K562 (cell line): ENCODE results near the gene CREB3L4. TPM values are rescaled to one million over a fixed set of nuclear protein-coding genes. Genes with fewer than 3 reads are reported as not detected.
A peak's percentile ranks its signal among the peaks of the same experiment; 100 is the strongest.

Experiments
- ATAC-seq: fragments of 200-7000 bp; cut with Tn5 transposase; 3 replicates; pipeline ENCODE4 v1.9.1; 2020; ENCODE audit warnings: moderate library complexity
- BruUV-seq: library from RNA; stranded (reverse); fragments of 400-500 nt; replicated peaks from 2 replicates; lab custom pipeline; 2021; lab: Mats Ljungman, UMichigan
- CTCF ChIA-PET: fragments of 300-600 bp; formaldehyde crosslinking; extraction: SDS; loops from one replicate; lab custom pipeline; 2021; ENCODE audit warnings: low intra/inter-chr PET ratio; lab: Yijun Ruan, JAX
- POLR2A ChIA-PET: fragments of 300-600, 350-650 bp; sonication (Branson Sonifier 250); formaldehyde crosslinking; extraction: SDS; loops from one replicate; lab custom pipeline; 2021; ENCODE audit warnings: antibody characterized with exemption, inconsistent platforms; lab: Yijun Ruan, JAX
- DNase-seq, 4 experiments: peaks; one replicate each; pipeline versions ENCODE4 v3.0.0 to v3.0.0-alpha.2; 2011 to 2018; ENCODE audit warnings: low spot score in 3 of 4, mixed read lengths in 3 of 4; ENCODE audit errors: extremely low read depth in 1 of 4
- FAIRE-seq: peaks from 2 replicates; lab custom pipeline; 2011; peaks lifted over from hg19 to GRCh38; lab: Jason Lieb, UNC
- H2AFZ ChIP-seq: 2 replicates; pipeline ENCODE4 v1.6.0; 2011; ENCODE audit warnings: low read depth, low read length, control low read depth, inconsistent platforms
- H3K27ac ChIP-seq: fragments of 200-600 bp; 3 replicates; pipeline ENCODE4 v1.8.0; 2011; ENCODE audit warnings: low read depth, mild to moderate bottlenecking, control low read depth, inconsistent platforms, low read length, moderate library complexity, mixed read lengths; ENCODE audit errors: extremely low read depth
- H3K27me3 ChIP-seq, 2 experiments: fragments of 300-600 bp in 1 of 2; 2 replicates in 1 of 2; 3 replicates in 1 of 2; pipeline versions ENCODE4 v1.6.0 to v1.8.0; 2011; ENCODE audit warnings: inconsistent platforms in 2 of 2, low read length in 2 of 2, mild to moderate bottlenecking in 1 of 2, mixed read lengths in 1 of 2, moderate library complexity in 1 of 2; ENCODE audit not compliant: control insufficient read depth in 2 of 2, insufficient read depth in 2 of 2
- H3K36me3 ChIP-seq: fragments of 300-600 bp; 3 replicates; pipeline ENCODE4 v1.8.0; 2011; ENCODE audit warnings: mild to moderate bottlenecking, low read length, inconsistent platforms; ENCODE audit not compliant: control insufficient read depth, insufficient read depth
- H3K4me1 ChIP-seq, 2 experiments: fragments of 200-600 bp in 1 of 2; replicated peaks in 1 of 2; 2 replicates in 1 of 2; 3 replicates in 1 of 2; pipeline versions ENCODE4 v1.5.1 to v1.8.0; 2011; ENCODE audit warnings: inconsistent platforms in 2 of 2, low read length in 2 of 2, mild to moderate bottlenecking in 1 of 2, mixed read lengths in 1 of 2, moderate library complexity in 1 of 2; ENCODE audit not compliant: control insufficient read depth in 2 of 2, insufficient read depth in 2 of 2
- H3K4me2 ChIP-seq: 2 replicates; pipeline ENCODE4 v1.6.1; 2011; ENCODE audit warnings: low read length, control low read depth, inconsistent platforms, mixed read lengths; ENCODE audit not compliant: insufficient read depth
- H3K4me3 ChIP-seq: fragments of 200-600 bp; sonication (generic), shearing (Covaris generic); 2 replicates; pipeline ENCODE4 v1.5.1; 2016; ENCODE audit warnings: control low read depth, inconsistent platforms
- H3K79me2 ChIP-seq: fragments of 200-600 bp; 3 replicates; pipeline ENCODE4 v1.8.0; 2011; ENCODE audit warnings: low read length, inconsistent platforms; ENCODE audit not compliant: control insufficient read depth, insufficient read depth
- H3K9ac ChIP-seq, 2 experiments: 2 replicates each; pipeline versions ENCODE4 v1.6.0 to v1.6.1; 2011; ENCODE audit warnings: low read depth in 2 of 2, low read length in 2 of 2, control low read depth in 1 of 2, inconsistent platforms in 1 of 2, mild to moderate bottlenecking in 1 of 2, mixed read lengths in 1 of 2; ENCODE audit not compliant: insufficient read depth in 1 of 2
- H3K9me1 ChIP-seq: one replicate; pipeline ENCODE4 v1.6.0; 2011; ENCODE audit warnings: inconsistent platforms, mild to moderate bottlenecking, low read length, moderate library complexity; ENCODE audit not compliant: control insufficient read depth, insufficient read depth
- H3K9me3 ChIP-seq: replicated peaks from 2 replicates; pipeline ENCODE4 v1.5.1; 2011; ENCODE audit warnings: low read depth, low read length, inconsistent platforms; ENCODE audit not compliant: control insufficient read depth, insufficient read depth
- H4K20me1 ChIP-seq: replicated peaks from 2 replicates; pipeline ENCODE4 v1.6.1; 2011; ENCODE audit warnings: low read length, inconsistent platforms, mixed read lengths; ENCODE audit not compliant: control insufficient read depth, insufficient read depth
- CHD1 ChIP-seq: fragments of 200-600 bp; sonication (generic); IDR thresholded peaks from one replicate; pipeline ENCODE4 v1.6.1; 2012; ENCODE audit warnings: mild to moderate bottlenecking, moderate library complexity, low read length, inconsistent platforms
- CHD2 ChIP-seq: IDR thresholded peaks from 2 replicates; pipeline ENCODE4 v1.6.1; 2011; ENCODE audit warnings: low read depth, low read length
- ELF1 ChIP-seq: fragments of 200-800 bp; sonication (Bioruptor generic); IDR thresholded peaks from 2 replicates; pipeline ENCODE4 v1.6.1; 2016; ENCODE audit warnings: missing genetic modification characterization, missing compliant biosample characterization
- FOXK1 ChIP-seq: sonication (generic); formaldehyde crosslinking; IDR thresholded peaks from 2 replicates; pipeline ENCODE4 v1.8.0; 2022; ENCODE audit warnings: missing genetic modification reagents, mild to moderate bottlenecking, borderline replicate concordance
- HDGF ChIP-seq: fragments of 450-650 bp; IDR thresholded peaks from 2 replicates; pipeline ENCODE4 v1.6.1; 2016
- ILK ChIP-seq: fragments of 450-650 bp; IDR thresholded peaks from 2 replicates; pipeline ENCODE4 v1.6.1; 2016; ENCODE audit warnings: missing genetic modification characterization, low read depth, mild to moderate bottlenecking, missing compliant biosample characterization, moderate library complexity, borderline replicate concordance
- SIRT6 ChIP-seq: IDR thresholded peaks from one replicate; pipeline ENCODE4 v1.6.1; 2012; ENCODE audit warnings: low read depth, mild to moderate bottlenecking, control low read depth, inconsistent platforms, low read length, moderate library complexity
- STAT5B ChIP-seq: fragments of 250-450 bp; sonication (Bioruptor Pico); IDR thresholded peaks from 2 replicates; pipeline ENCODE4 v1.8.0; 2021; ENCODE audit warnings: mild to moderate bottlenecking, inconsistent platforms
- ZNF639 ChIP-seq, 2 experiments: fragments of 200-800 bp in 1 of 2; sonication (Bioruptor generic) in 1 of 2; sonication (generic) in 1 of 2; formaldehyde crosslinking in 1 of 2; IDR thresholded peaks in 1 of 2; conservative IDR thresholded peaks in 1 of 2; 2 replicates each; pipeline versions ENCODE4 v1.5.0 to v1.6.1; 2016 to 2020; ENCODE audit warnings: missing compliant biosample characterization in 1 of 2, missing genetic modification characterization in 1 of 2, missing genetic modification reagents in 1 of 2
- WGBS: fragments of 100-300 bp; shearing (Covaris generic); methylation state at CpG from one replicate; pipeline ENCODE4 v1.1.6; 2016; ENCODE audit warnings: low coverage, mixed read lengths; ENCODE audit not compliant: insufficient coverage; ENCODE audit errors: missing lambda C conversion rate; 5-methylcytosine and 5-hydroxymethylcytosine counted together
- in situ Hi-C: fragments of 300-500 bp; cut with MboI; formaldehyde crosslinking; loops from 4 replicates; pipeline ENCODE4 v1.15.0; 2018; ENCODE audit warnings: inconsistent platforms, mixed read lengths
- intact Hi-C: fragments of 100-400 bp; cut with micrococcal nuclease; formaldehyde crosslinking; loops from 2 replicates; pipeline ENCODE4 v1.14.2; 2022
- polyA plus RNA-seq, 8 experiments: library from polyadenylated mRNA; depleted of rRNA in 4 of 8; stranded (reverse) in 5 of 8; unstranded in 3 of 8; fragments of >200 nt; fragmentation: Nextera tagmentation in 2 of 8; fragmentation: Illumina TruSeq in 1 of 8; extraction: Ambion mirVana in 2 of 8; extraction: Trizol in 1 of 8; gene quantifications; 2 replicates each; pipeline versions ENCODE4 v1.2.1 to v1.2.3, GENCODE V29; 2011 to 2014; ENCODE audit warnings: inconsistent platforms in 1 of 8, missing spikeins in 1 of 8
- total RNA-seq, 7 experiments: library from RNA; depleted of rRNA in 6 of 7; stranded (reverse); fragments of >200 nt in 6 of 7; fragmentation: Illumina TruSeq in 2 of 7; extraction: Trizol in 2 of 7; gene quantifications; 2 replicates each; pipeline versions ENCODE4 v1.2.1 to v1.2.3, GENCODE V29; 2011 to 2021; ENCODE audit warnings: low replicate concordance in 1 of 7
- TF ChIP-seq, protein P1 (sequence below): IDR thresholded peaks from 3 replicates; pipeline ENCODE4 v1.6.1; 2011; ENCODE audit warnings: borderline replicate concordance, mild to moderate bottlenecking; ENCODE audit not compliant: insufficient read length, insufficient read depth
- TF ChIP-seq, protein P2 (sequence below): fragments of 250-450 bp; sonication (Bioruptor Pico); IDR thresholded peaks from 2 replicates; pipeline ENCODE4 v1.4.0; 2020; ENCODE audit warnings: borderline replicate concordance
- TF ChIP-seq, protein P3 (sequence below): fragments of 450-650 bp; IDR thresholded peaks from 2 replicates; pipeline ENCODE4 v1.6.1; 2014; ENCODE audit warnings: low read depth, mild to moderate bottlenecking, moderate library complexity, borderline replicate concordance

Gene CREB3L4
- total and polyA plus RNA-seq, 9 of the 15 experiments (the other 6 are each of a cell fraction or from before 2014, with no cell fraction given) = 9.9 to 18.6 (median 13.9) TPM

GRCh38 chr1:153968000-153968363 is 280 bp downstream of the CREB3L4 start:
- in situ Hi-C loops (no loop called here), intact Hi-C loops (loop anchor here (5.0 kb wide), 1 partner anchor 171 kb away; no protein-coding TSS in a partner anchor)
- Histone ChIP-seq H3K27ac (peak overlapping the region; percentile 82), H3K9me3 (no peaks in the 10 kb centered on the region), H3K27me3 (no peaks in the 10 kb centered on the region), H3K4me2 (peak overlapping the region; percentile 87), H3K4me1 (peaks cover 7 to 15% of the 10 kb centered on the region in 2 experiments; a peak in 4 of 5 replicates), H2AFZ (peak overlapping the region; percentile 89), H3K4me3 (peak overlapping the region; percentile 51), H3K79me2 (peaks cover 39% of the 10 kb centered on the region), H3K36me3 (peaks cover 1% of the 10 kb centered on the region; the same call in 2 of the 3 replicates), H3K9ac (peak overlapping the region; percentile 89 to 99), H3K9me1 (no peaks in the 10 kb centered on the region), H4K20me1 (no peaks in the 10 kb centered on the region)
- ATAC-seq (no peak), FAIRE-seq (no peak), DNase-seq (no peak)
- WGBS = 0% methylated on average over 7 of the region's 8 CpGs
- ChIA-PET CTCF (no interaction called here), POLR2A (interaction anchor here (0.5 to 4.8 kb wide), 12 partner anchors 9 to 323 kb away, joined by 3 to 84 read pairs (median 6); partner anchors contain the start of genes CRTC2, DENND4B, JTB and RAB13)
- TSS peak; percentile 56 for BruUV-seq
- TF ChIP-seq, protein P1, sequence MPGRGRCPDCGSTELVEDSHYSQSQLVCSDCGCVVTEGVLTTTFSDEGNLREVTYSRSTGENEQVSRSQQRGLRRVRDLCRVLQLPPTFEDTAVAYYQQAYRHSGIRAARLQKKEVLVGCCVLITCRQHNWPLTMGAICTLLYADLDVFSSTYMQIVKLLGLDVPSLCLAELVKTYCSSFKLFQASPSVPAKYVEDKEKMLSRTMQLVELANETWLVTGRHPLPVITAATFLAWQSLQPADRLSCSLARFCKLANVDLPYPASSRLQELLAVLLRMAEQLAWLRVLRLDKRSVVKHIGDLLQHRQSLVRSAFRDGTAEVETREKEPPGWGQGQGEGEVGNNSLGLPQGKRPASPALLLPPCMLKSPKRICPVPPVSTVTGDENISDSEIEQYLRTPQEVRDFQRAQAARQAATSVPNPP = no peak
- TF ChIP-seq, protein P2, sequence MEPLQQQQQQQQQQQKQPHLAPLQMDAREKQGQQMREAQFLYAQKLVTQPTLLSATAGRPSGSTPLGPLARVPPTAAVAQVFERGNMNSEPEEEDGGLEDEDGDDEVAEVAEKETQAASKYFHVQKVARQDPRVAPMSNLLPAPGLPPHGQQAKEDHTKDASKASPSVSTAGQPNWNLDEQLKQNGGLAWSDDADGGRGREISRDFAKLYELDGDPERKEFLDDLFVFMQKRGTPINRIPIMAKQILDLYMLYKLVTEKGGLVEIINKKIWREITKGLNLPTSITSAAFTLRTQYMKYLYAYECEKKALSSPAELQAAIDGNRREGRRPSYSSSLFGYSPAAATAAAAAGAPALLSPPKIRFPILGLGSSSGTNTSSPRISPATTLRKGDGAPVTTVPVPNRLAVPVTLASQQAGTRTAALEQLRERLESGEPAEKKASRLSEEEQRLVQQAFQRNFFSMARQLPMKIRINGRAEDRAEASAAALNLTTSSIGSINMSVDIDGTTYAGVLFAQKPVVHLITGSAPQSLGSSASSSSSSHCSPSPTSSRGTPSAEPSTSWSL = no peak
- TF ChIP-seq HDGF = no peak
- 0 out of 4 replicates have a peak, but pooled peaks of 1 of the 2 experiments have one; percentile 16 for TF ChIP-seq ZNF639 (CRISPR knock-in tag; conservative IDR thresholded peaks at IDR 0.05 in 1 of 2, IDR thresholded peaks at IDR 0.05 in 1 of 2)
- 0 out of 2 replicates have a peak, but pooled peaks have one; percentile 2 for TF ChIP-seq FOXK1 (CRISPR knock-in tag)
- TF ChIP-seq, protein P3, sequence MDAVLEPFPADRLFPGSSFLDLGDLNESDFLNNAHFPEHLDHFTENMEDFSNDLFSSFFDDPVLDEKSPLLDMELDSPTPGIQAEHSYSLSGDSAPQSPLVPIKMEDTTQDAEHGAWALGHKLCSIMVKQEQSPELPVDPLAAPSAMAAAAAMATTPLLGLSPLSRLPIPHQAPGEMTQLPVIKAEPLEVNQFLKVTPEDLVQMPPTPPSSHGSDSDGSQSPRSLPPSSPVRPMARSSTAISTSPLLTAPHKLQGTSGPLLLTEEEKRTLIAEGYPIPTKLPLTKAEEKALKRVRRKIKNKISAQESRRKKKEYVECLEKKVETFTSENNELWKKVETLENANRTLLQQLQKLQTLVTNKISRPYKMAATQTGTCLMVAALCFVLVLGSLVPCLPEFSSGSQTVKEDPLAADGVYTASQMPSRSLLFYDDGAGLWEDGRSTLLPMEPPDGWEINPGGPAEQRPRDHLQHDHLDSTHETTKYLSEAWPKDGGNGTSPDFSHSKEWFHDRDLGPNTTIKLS = 0 out of 2 replicates have a peak, but pooled peaks have one; percentile 18
- TF ChIP-seq STAT5B (CRISPR knock-in tag) = no peak
- no peak for TF ChIP-seq SIRT6
- TF ChIP-seq CHD2 = no peak
- peak; percentile 51 for TF ChIP-seq CHD1
- peak; percentile 32; the same call in 1 of the 2 replicates for TF ChIP-seq ELF1
- no peak for TF ChIP-seq ILK (tag)
